Ishikawa (cell line): ENCODE data around the gene LAMA3.

ENCODE experiments used
- CEBPB ChIP-seq: IDR thresholded peaks from 2 replicates; pipeline ENCODE4 v1.6.1; 2012
- CREB1 ChIP-seq: IDR thresholded peaks from 2 replicates; pipeline ENCODE4 v1.6.1; 2012; ENCODE audit warnings: low read depth
- EGR1 ChIP-seq: IDR thresholded peaks from 2 replicates; pipeline ENCODE4 v1.6.1; 2012
- EP300 ChIP-seq: IDR thresholded peaks from 2 replicates; pipeline ENCODE4 v1.6.1; 2012; ENCODE audit warnings: borderline replicate concordance
- FOXM1 ChIP-seq: IDR thresholded peaks from 2 replicates; pipeline ENCODE4 v1.6.1; 2012; ENCODE audit warnings: low read depth, borderline replicate concordance
- NFIC ChIP-seq: IDR thresholded peaks from 2 replicates; pipeline ENCODE4 v1.6.1; 2012
- RAD21 ChIP-seq: IDR thresholded peaks from 2 replicates; pipeline ENCODE4 v1.6.1; 2012; ENCODE audit warnings: low read depth
- TAF1 ChIP-seq: IDR thresholded peaks from 2 replicates; pipeline ENCODE4 v1.6.1; 2012; ENCODE audit warnings: low read depth, mild to moderate bottlenecking
- TCF12 ChIP-seq: IDR thresholded peaks from 2 replicates; pipeline ENCODE4 v1.6.1; 2012; ENCODE audit warnings: low read depth
- TEAD4 ChIP-seq: IDR thresholded peaks from 2 replicates; pipeline ENCODE4 v1.6.1; 2012
- YY1 ChIP-seq: IDR thresholded peaks from 2 replicates; pipeline ENCODE4 v1.6.1; 2012; ENCODE audit warnings: low read depth
- ZBTB7A ChIP-seq: IDR thresholded peaks from 2 replicates; pipeline ENCODE4 v1.6.1; 2012; ENCODE audit warnings: low read depth
- TF ChIP-seq, protein P1 (sequence below): IDR thresholded peaks from 2 replicates; pipeline ENCODE4 v1.6.1; 2012
- TF ChIP-seq, protein P2 (sequence below): IDR thresholded peaks from 2 replicates; pipeline ENCODE4 v1.6.1; 2012
- TF ChIP-seq, protein P3 (sequence below): IDR thresholded peaks from 2 replicates; pipeline ENCODE4 v1.6.1; 2012; ENCODE audit warnings: low read depth, mild to moderate bottlenecking

LAMA3 gene

DNA sequence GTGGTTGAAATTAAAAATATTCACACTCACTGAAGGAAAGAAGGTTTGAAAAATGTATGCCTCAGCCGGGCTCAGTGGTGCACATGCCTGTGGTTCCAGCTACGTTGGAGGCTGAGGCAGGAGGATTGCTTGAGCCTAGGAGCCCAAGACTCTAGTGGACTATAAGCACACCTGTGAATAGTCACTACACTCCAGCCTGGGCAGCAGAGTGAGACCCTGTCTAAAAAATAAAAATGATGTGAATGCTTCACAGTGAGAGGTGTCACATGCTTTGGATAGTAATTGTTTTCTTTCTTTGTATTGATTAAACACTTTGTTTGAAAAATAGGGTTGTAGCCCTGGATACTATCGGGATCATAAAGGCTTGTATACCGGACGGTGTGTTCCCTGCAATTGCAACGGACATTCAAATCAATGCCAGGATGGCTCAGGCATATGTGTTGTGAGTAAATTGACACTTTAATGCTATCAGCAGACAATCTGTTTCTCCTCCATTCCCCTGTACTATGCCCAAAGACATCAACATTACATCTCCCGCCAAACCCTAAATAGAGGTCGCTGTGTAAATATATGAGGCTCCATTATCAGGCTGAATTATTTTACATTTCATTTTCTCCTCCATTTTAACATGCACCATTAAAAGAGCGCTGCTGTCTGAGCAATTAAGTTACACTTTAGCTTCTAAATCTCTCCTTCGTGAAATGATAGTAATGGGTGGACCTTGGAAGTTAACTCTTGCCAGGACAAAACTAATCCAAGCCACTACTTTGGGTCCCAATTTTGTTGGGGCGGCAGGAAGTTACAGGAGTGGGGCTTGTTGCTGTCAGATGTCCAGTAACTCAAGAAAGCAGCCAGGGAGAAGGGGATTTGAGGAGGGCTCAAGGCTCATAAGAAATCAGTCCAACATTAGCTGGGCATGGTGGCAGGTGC lies 187.0 kb downstream of the LAMA3 start:
- TF ChIP-seq TCF12 = no peak
- TF ChIP-seq, protein P1, sequence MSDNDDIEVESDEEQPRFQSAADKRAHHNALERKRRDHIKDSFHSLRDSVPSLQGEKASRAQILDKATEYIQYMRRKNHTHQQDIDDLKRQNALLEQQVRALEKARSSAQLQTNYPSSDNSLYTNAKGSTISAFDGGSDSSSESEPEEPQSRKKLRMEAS = no peak
- TF ChIP-seq ZBTB7A = no peak
- no peak for TF ChIP-seq RAD21
- TF ChIP-seq EP300 = no peak

DNA sequence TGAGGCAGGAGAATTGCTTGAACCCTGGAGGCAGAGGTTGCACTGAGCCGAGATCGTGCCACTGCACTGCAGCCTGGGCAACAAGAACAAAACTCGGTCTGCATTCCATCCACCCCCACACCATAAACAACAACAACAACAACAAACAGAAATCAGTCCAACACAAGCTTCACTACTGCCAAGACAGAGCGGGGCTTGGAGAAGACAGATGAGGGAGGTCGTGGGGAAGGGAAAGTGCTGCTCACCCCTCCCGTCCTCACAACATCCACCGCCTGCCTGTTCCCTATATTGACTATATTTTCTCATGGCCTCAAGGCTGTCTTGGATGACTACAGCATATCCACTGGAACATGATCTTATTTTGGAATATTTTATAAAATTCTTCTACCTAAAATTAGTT lies 187.7 kb downstream of the LAMA3 start:
- no peak for TF ChIP-seq CEBPB
- TF ChIP-seq, protein P2, sequence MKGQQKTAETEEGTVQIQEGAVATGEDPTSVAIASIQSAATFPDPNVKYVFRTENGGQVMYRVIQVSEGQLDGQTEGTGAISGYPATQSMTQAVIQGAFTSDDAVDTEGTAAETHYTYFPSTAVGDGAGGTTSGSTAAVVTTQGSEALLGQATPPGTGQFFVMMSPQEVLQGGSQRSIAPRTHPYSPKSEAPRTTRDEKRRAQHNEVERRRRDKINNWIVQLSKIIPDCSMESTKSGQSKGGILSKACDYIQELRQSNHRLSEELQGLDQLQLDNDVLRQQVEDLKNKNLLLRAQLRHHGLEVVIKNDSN = no peak
- no peak for TF ChIP-seq RAD21
- TF ChIP-seq NFIC = no peak
- TF ChIP-seq, protein P1 = no peak
- no peak for TF ChIP-seq CREB1
- TF ChIP-seq, protein P3, sequence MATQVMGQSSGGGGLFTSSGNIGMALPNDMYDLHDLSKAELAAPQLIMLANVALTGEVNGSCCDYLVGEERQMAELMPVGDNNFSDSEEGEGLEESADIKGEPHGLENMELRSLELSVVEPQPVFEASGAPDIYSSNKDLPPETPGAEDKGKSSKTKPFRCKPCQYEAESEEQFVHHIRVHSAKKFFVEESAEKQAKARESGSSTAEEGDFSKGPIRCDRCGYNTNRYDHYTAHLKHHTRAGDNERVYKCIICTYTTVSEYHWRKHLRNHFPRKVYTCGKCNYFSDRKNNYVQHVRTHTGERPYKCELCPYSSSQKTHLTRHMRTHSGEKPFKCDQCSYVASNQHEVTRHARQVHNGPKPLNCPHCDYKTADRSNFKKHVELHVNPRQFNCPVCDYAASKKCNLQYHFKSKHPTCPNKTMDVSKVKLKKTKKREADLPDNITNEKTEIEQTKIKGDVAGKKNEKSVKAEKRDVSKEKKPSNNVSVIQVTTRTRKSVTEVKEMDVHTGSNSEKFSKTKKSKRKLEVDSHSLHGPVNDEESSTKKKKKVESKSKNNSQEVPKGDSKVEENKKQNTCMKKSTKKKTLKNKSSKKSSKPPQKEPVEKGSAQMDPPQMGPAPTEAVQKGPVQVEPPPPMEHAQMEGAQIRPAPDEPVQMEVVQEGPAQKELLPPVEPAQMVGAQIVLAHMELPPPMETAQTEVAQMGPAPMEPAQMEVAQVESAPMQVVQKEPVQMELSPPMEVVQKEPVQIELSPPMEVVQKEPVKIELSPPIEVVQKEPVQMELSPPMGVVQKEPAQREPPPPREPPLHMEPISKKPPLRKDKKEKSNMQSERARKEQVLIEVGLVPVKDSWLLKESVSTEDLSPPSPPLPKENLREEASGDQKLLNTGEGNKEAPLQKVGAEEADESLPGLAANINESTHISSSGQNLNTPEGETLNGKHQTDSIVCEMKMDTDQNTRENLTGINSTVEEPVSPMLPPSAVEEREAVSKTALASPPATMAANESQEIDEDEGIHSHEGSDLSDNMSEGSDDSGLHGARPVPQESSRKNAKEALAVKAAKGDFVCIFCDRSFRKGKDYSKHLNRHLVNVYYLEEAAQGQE = no peak
- no peak for TF ChIP-seq TAF1
- TF ChIP-seq ZBTB7A = no peak
- TF ChIP-seq TCF12 = no peak
- TF ChIP-seq TEAD4 = no peak
- TF ChIP-seq FOXM1 = no peak
- no peak for TF ChIP-seq EGR1
- TF ChIP-seq EP300 = no peak
- no peak for TF ChIP-seq YY1

DNA sequence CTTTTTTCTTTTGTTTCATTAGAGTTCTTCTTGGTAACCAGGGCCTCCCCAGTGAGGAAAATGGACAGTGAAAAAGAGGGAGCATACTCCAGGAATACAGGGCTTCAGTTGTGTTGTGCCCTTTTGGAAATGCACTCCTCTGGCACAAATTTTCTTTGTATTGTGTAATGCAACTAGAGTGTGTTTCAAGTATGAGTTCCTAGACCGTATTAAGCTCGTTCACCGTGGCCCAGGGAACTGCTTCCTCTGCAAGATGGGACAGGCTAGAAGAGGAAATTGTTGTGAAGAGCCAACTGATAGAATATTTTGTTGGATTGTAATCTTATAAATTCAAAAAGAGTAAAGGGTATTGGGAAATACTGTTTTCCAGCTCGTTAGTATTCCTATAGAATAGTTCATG lies 188.1 kb downstream of the LAMA3 start:
- TF ChIP-seq CEBPB = no peak
- no peak for TF ChIP-seq TCF12
- TF ChIP-seq TAF1 = no peak
- TF ChIP-seq EP300 = no peak

DNA sequence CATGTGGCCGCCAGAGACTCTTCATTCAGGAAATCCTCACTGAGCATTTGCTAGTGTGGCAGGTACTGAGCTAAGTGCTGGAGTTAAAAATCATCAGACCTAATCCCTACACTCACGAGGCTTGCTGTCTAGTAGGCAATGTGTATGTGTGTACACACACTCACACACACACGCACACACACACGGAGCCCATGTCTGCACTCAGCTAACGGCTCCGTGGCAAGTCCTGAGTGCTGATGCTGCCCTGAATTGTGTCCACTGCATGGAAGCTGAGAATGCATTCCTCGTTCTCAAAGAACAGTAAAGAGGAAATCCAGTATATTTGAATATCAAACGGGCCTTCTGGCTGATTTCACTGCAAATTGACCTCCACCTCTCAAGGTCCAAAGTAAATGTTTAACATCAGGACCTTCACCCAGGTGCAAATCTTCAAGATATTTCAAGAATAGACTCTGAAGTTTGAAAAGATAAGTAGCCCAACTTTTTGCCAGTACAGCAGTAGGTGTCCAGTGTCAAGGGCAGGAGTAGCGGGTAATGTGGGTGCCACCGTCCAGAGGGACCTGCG lies 189.2 kb downstream of the LAMA3 start:
- TF ChIP-seq YY1 (no peak), TCF12 (no peak), CREB1 (no peak), EP300 (no peak), CEBPB (no peak), ZBTB7A (no peak), TAF1 (no peak), NFIC (no peak), EGR1 (no peak), RAD21 (no peak), TEAD4 (no peak)
- TF ChIP-seq, protein P2 = no peak

DNA sequence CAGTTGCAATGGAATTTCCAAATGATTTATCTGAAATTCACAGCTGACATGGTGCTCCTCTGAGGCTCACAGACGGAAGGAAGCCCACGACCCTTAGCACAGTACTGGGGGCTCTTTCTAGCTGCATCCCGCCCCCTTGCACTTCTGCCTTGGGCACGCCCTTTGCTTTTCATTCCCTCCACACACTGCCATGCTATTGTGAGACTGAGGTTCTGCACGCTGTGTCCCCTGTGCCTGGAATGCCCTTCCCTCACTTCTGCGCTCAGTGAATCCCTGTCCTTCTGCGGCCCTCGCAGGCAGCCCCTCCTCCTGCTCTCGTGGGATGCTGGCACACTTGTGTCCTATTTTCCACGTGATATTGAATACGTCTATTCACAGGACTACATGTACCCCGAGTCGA lies 189.9 kb downstream of the LAMA3 start:
- TF ChIP-seq, protein P3 = no peak
- no peak for TF ChIP-seq NFIC
- TF ChIP-seq YY1 = no peak
- TF ChIP-seq EP300 = no peak
- no peak for TF ChIP-seq RAD21
- TF ChIP-seq FOXM1 = no peak
- TF ChIP-seq, protein P2 = no peak
